IPS-18c (cell line): ENCODE results near the gene SLC35D2.

Experiments used
- H3K4me3 ChIP-seq: 2 replicates; pipeline ENCODE4 v1.7.0; 2013; ENCODE audit warnings: low read depth, mild to moderate bottlenecking, low read length, moderate library complexity; ENCODE audit not compliant: insufficient read depth
- H3K9me3 ChIP-seq: one replicate; pipeline ENCODE4 v1.6.1; 2013; ENCODE audit warnings: mild to moderate bottlenecking, low read length, moderate library complexity; ENCODE audit not compliant: control insufficient read depth, insufficient read depth

Gene SLC35D2

DNA sequence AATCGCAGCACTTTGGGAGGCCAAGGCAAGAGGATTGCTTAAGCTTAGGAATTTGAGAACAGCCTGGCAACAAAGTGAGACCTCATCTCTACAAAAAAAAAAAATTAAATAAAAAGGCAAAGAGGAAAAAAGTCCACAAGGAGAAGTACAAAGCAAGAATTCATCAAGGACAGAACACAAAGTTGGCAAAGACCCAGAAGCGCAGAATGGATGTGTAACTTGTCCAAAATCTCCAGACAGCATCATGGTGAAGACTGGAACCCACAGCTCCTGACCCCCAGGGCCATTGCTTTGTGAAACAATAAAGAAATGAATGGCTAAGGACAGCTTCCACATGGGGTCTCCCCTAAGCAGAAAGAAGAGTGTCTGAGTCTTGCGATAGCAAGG, 89.4 kb downstream of the SLC35D2 start:
- Histone ChIP-seq H3K4me3 (no peak overlapping the region), H3K9me3 (no peaks in the 10 kb centered on the region)

DNA sequence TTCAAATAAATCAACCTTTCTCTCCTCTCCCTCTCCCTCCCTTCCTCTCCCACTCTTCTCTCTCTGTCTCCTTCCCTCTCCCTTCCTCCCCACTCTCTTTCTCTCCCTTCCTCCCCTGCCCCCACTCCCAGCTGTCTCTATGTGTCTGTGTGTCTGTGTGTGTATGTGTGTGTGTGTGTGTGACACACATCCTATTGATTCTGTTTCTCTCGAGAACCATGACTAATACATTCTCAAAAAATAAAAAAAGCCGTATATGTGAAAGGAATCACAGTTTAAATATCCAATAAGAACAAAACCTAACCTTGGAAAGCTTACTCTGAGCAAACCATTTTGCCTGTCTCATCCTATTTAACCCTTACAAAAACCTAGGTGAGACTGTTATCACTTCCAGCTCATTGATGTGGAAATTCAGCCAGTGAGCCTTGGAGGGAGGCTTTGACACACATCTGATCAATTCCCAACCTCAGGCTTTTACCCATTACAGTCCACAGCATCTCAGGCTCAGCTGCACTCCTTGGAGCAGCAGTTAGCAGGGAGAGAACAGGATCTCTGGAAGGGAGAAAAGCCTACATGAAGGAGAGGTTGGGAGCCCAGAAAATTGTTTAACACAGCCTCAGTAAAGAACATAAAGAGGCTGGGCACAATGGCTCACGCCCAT, 89.9 kb downstream of the SLC35D2 start:
- Histone ChIP-seq H3K9me3 (no peaks in the 10 kb centered on the region), H3K4me3 (no peak overlapping the region)

GRCh38 chr9:96289392-96289791, 94.1 kb downstream of the SLC35D2 start:
- Histone ChIP-seq H3K9me3 (peaks cover 3% of the 10 kb centered on the region), H3K4me3 (no peak overlapping the region)

DNA sequence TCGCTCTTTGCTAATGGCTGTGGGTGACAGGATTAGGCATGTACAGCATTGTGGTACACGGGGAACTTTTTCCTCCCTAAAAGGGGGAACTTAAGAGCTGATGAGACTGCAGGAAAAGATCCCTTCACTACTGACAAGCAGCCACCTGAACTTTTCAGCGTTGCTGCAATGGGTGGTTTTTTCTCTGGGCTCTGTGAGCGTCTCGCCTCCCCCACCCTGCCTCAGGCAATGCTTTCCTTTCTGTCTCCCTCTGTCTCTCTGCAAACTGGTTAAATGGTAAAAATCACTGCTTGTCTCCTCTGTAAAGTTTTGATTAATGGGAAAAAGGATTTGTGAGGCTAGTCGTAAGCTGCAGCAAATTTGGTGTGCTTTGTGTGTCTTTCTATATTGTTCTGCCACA, 101.9 kb downstream of the SLC35D2 start:
- H3K4me3 ChIP-seq = no peak overlapping the region; the same call in 1 of the 2 replicates
- H3K9me3 ChIP-seq = peaks cover 5% of the 10 kb centered on the region

- Histone ChIP-seq H3K4me3 (no peak overlapping the region), H3K9me3 (peaks cover 5% of the 10 kb centered on the region)
Observed at GRCh38 chr9:96279932-96280331, 103.6 kb downstream of the SLC35D2 start.

DNA sequence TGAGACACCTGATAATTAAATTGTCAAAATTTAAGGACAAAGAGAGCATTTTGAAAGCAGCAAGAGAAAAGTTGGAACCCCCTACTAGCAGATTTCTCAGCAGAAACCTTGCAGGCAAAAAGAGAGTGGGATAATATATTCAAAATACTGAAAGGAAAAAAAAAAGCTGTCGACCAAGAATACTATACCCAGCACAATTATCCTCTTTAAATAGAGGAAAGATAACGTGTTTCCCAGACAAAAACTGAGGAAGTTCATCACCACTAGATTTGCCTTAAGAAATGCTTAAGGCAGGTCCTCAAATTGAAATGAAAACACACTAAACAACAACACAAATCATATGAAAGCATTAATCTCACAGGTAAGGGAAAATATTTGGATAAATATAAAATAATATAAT, 108.6 kb downstream of the SLC35D2 start:
- Histone ChIP-seq H3K9me3 (peaks cover 2% of the 10 kb centered on the region), H3K4me3 (no peak overlapping the region)
